Suprapubic skin (tissue), 3 donors: ENCODE results near the gene NR1D2.

ENCODE experiments used
- CTCF ChIP-seq, 2 donors: fragments of 200-600 bp in 1 of 2; fragments of 450-650 bp in 1 of 2; sonication (generic) in 1 of 2; IDR thresholded peaks; one replicate each; pipeline ENCODE4 v1.5.1; 2016 to 2019; ENCODE audit warnings: antibody characterized with exemption in 2 of 2, mild to moderate bottlenecking in 1 of 2, moderate library complexity in 1 of 2
- EP300 ChIP-seq: sonication (generic); formaldehyde crosslinking; IDR thresholded peaks from one replicate; pipeline ENCODE4 v1.6.1; 2017; ENCODE audit warnings: antibody characterized with exemption
- POLR2A ChIP-seq, 2 donors: fragments of 450-650 bp; IDR thresholded peaks; one replicate each; pipeline ENCODE4 v1.6.1; 2017; ENCODE audit warnings: antibody characterized with exemption in 2 of 2, mild to moderate bottlenecking in 2 of 2, moderate library complexity in 2 of 2

- no peak for TF ChIP-seq CTCF (IDR thresholded peaks at IDR 0.05)
- TF ChIP-seq EP300 = no peak
- TF ChIP-seq POLR2A (IDR thresholded peaks at IDR 0.05) = no peak
Measured at GRCh38 chr3:23941440-23941839, 3.6 kb upstream of the NR1D2 start.
